Right atrium auricular region (tissue), 2 donors: ENCODE data around the gene DMD. TPM values are rescaled to one million over a fixed set of nuclear protein-coding genes. Genes with fewer than 3 reads are reported as not detected.

Experiments used
- DNase-seq: peaks from one replicate; pipeline ENCODE4 v3.0.0-alpha.2; 2019; ENCODE audit warnings: low spot score
- H3K27ac ChIP-seq, 2 donors: fragments of 200-600 bp; sonication (generic); 1 replicate in 1 of 2; 2 replicates in 1 of 2; pipeline ENCODE4 v1.5.1; 2016 to 2019
- H3K27me3 ChIP-seq, 2 donors: fragments of 200-600 bp; sonication (generic); one replicate each; pipeline versions ENCODE4 v1.5.1 to v1.6.0; 2017 to 2019
- H3K36me3 ChIP-seq: fragments of 200-600 bp; sonication (generic); one replicate; pipeline ENCODE4 v1.5.1; 2016
- H3K4me1 ChIP-seq, 2 donors: fragments of 200-600 bp; sonication (generic); one replicate each; pipeline versions ENCODE4 v1.5.1 to v1.6.0; 2017 to 2019
- H3K4me3 ChIP-seq, 2 donors: fragments of 200-600 bp; sonication (generic); 1 replicate in 1 of 2; 2 replicates in 1 of 2; pipeline ENCODE4 v1.5.1; 2017 to 2019; ENCODE audit warnings: mild to moderate bottlenecking in 1 of 2, moderate library complexity in 1 of 2
- H3K9me3 ChIP-seq, 2 donors: fragments of 200-600 bp; sonication (generic); one replicate each; pipeline ENCODE4 v1.5.1; 2019
- CTCF ChIP-seq, 2 donors: fragments of 200-600 bp; sonication (generic); IDR thresholded peaks; one replicate each; pipeline ENCODE4 v1.5.1; 2019; ENCODE audit warnings: antibody characterized with exemption in 2 of 2
- total RNA-seq, 2 donors: library from RNA; depleted of rRNA; stranded (reverse); fragments of >200 nt; gene quantifications; one replicate each; pipeline ENCODE4 v1.1.0, GENCODE V29; 2016

Gene DMD
- total RNA-seq, 2 donors from 2014 or later: 111 to 135 TPM

- H3K36me3 ChIP-seq: no peaks in the 10 kb centered on the region
- no peak overlapping the region for H3K4me3 ChIP-seq
Observed at GRCh38 chrX:33133320-33133719, 78.0 kb downstream of the DMD start.

GRCh38 chrX:33132569-33132968, 78.8 kb downstream of the DMD start:
- H3K9me3 ChIP-seq: no peaks in the 10 kb centered on the region
- no peaks in the 10 kb centered on the region for H3K36me3 ChIP-seq
- TF ChIP-seq CTCF (IDR thresholded peaks at IDR 0.05): no peak
- no peaks in the 10 kb centered on the region for H3K4me1 ChIP-seq
- no peak overlapping the region for H3K4me3 ChIP-seq
- DNase-seq: no peak
- H3K27me3 ChIP-seq: no peaks in the 10 kb centered on the region
- no peak overlapping the region for H3K27ac ChIP-seq

More at GRCh38 chrX:33133320-33133719, 78.0 kb downstream of the DMD start:
- Histone ChIP-seq H3K27ac (no peak overlapping the region), H3K4me1 (no peaks in the 10 kb centered on the region), H3K27me3 (no peaks in the 10 kb centered on the region), H3K9me3 (no peaks in the 10 kb centered on the region)
- TF ChIP-seq CTCF (IDR thresholded peaks at IDR 0.05): no peak
- DNase-seq: no peak

- no peak overlapping the region for H3K4me3 ChIP-seq
- no peak for TF ChIP-seq CTCF (IDR thresholded peaks at IDR 0.05)
- no peak for DNase-seq
Observed at GRCh38 chrX:33129607-33130006, 81.7 kb downstream of the DMD start.

GRCh38 chrX:33128048-33128805, 83.1 kb downstream of the DMD start:
- Histone ChIP-seq H3K4me3 (no peak overlapping the region), H3K36me3 (no peaks in the 10 kb centered on the region), H3K9me3 (no peaks in the 10 kb centered on the region), H3K27me3 (no peaks in the 10 kb centered on the region), H3K27ac (no peak overlapping the region), H3K4me1 (no peaks in the 10 kb centered on the region)
- DNase-seq: no peak
- TF ChIP-seq CTCF (IDR thresholded peaks at IDR 0.05): no peak

More at GRCh38 chrX:33129607-33130006, 81.7 kb downstream of the DMD start:
- H3K27ac ChIP-seq: no peak overlapping the region
- no peaks in the 10 kb centered on the region for H3K36me3 ChIP-seq
- H3K27me3 ChIP-seq: no peaks in the 10 kb centered on the region
- H3K9me3 ChIP-seq: no peaks in the 10 kb centered on the region
- H3K4me1 ChIP-seq: no peaks in the 10 kb centered on the region

- Histone ChIP-seq H3K27me3 (no peaks in the 10 kb centered on the region), H3K27ac (no peak overlapping the region), H3K36me3 (no peaks in the 10 kb centered on the region), H3K9me3 (no peaks in the 10 kb centered on the region), H3K4me1 (no peaks in the 10 kb centered on the region), H3K4me3 (no peak overlapping the region)
- no peak for DNase-seq
- TF ChIP-seq CTCF (IDR thresholded peaks at IDR 0.05): no peak
Observed at GRCh38 chrX:33126469-33126868, 84.9 kb downstream of the DMD start.

DNA sequence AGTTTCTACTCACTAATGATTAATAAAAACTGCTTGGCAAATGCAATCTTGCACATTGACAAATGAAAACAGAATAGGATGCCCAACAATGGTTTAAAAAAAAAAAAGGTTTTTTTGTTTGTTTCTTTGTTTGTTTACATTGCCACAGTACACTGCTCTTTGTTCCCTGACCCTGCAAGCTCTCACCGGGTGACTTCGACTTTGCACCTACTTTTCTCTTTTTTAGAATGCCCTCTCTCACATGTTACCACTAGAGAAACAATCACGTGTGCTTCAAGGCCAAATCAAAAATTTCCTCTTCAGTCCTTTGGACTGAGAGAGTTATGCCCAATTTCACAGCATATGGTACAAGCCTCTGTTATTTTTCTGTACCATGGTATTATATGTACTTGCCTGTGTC, 101.5 kb downstream of the DMD start:
- H3K4me1 ChIP-seq: no peaks in the 10 kb centered on the region
- no peaks in the 10 kb centered on the region for H3K9me3 ChIP-seq
- H3K27ac ChIP-seq: no peak overlapping the region
- TF ChIP-seq CTCF (IDR thresholded peaks at IDR 0.05): no peak
- H3K27me3 ChIP-seq: no peaks in the 10 kb centered on the region
- H3K4me3 ChIP-seq: no peak overlapping the region
- H3K36me3 ChIP-seq: no peaks in the 10 kb centered on the region
- no peak for DNase-seq
